Measurements from ENCODE around the gene MPL.

MPL gene

GRCh38 chr1:43316738-43317520, 20.7 kb upstream of the MPL start:
- TF ChIP-seq CTCF (IDR thresholded peaks at IDR 0.05; ENCODE audit: borderline replicate concordance, insufficient read depth, low read depth, low read length) = peak; percentile 16; the same call in 1 of the 2 replicates
- H3K4me3 ChIP-seq (ENCODE audit: low read depth, low read length) = no peak overlapping the region

GRCh38 chr1:43317817-43318471, 19.7 kb upstream of the MPL start:
- no peak for TF ChIP-seq CTCF (IDR thresholded peaks at IDR 0.05; ENCODE audit: borderline replicate concordance, insufficient read depth, low read depth, low read length)

GRCh38 chr1:43318831-43319230, 18.8 kb upstream of the MPL start:
- H3K4me3 ChIP-seq (ENCODE audit: low read depth, low read length) = no peak overlapping the region
- TF ChIP-seq CTCF (IDR thresholded peaks at IDR 0.05; ENCODE audit: borderline replicate concordance, insufficient read depth, low read depth, low read length) = no peak

More at GRCh38 chr1:43317817-43318471, 19.7 kb upstream of the MPL start:
- no peak overlapping the region for H3K4me3 ChIP-seq (ENCODE audit: low read depth, low read length)

- TF ChIP-seq CTCF (IDR thresholded peaks at IDR 0.05; ENCODE audit: borderline replicate concordance, insufficient read depth, low read depth, low read length) = no peak
- H3K4me3 ChIP-seq (ENCODE audit: low read depth, low read length) = no peak overlapping the region
Observed at GRCh38 chr1:43319288-43319687, 18.3 kb upstream of the MPL start.

GRCh38 chr1:43319766-43320165, 17.9 kb upstream of the MPL start:
- no peak overlapping the region for H3K4me3 ChIP-seq (ENCODE audit: low read depth, low read length)
- no peak for TF ChIP-seq CTCF (IDR thresholded peaks at IDR 0.05; ENCODE audit: borderline replicate concordance, insufficient read depth, low read depth, low read length)

- H3K4me3 ChIP-seq (ENCODE audit: low read depth, low read length) = no peak overlapping the region
- no peak for TF ChIP-seq CTCF (IDR thresholded peaks at IDR 0.05; ENCODE audit: borderline replicate concordance, insufficient read depth, low read depth, low read length)
Observed at GRCh38 chr1:43321331-43321891, 16.2 kb upstream of the MPL start.

Data from GM12875 (cell line).